ENCODE measurements around the gene BCAP31.
A peak's percentile ranks its signal among the peaks of the same experiment; 100 is the strongest.

Gene BCAP31

DNA sequence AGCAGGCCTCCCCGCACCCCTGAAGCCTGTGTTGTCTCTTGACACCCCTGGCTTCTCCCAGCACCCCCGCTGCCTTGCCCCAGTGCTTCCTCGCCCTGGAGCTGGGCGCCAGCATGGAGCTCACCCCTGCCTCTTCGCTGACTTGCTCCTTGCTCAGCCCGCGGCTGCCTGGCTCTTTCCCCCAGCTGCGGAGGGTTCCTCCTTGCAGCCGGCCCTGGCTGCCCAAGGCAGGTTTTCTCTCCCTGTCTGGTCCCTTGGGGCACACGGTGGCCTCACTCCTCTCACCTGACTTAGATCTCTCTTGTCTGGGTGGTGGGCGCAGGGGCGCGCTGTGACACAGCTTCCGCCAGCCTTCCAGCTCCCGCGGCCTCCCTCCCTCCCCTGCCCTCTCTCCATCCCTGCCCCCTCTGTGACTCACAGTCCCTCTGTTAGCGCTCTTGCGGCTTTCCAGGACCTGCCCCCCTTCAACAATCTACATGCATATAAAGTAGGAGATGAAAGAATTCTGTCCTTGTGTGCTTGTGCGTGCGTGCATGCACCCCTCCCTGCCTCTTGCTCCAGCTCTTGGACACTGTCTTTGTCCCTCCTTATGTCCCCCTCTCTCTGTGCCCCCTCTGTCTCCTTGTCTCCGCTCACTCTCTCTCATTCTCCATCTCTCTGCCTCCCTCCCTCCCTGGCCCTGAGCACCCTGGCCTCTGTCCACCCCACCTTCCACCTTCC is 42.1 kb upstream of the BCAP31 start:
- no peak for DNase-seq (ENCODE audit: low spot score)
- Histone ChIP-seq H3K4me3 (peak overlapping the region; percentile 60), H3K27ac (peak overlapping the region; percentile 30 to 65)
- TF ChIP-seq, protein P1, sequence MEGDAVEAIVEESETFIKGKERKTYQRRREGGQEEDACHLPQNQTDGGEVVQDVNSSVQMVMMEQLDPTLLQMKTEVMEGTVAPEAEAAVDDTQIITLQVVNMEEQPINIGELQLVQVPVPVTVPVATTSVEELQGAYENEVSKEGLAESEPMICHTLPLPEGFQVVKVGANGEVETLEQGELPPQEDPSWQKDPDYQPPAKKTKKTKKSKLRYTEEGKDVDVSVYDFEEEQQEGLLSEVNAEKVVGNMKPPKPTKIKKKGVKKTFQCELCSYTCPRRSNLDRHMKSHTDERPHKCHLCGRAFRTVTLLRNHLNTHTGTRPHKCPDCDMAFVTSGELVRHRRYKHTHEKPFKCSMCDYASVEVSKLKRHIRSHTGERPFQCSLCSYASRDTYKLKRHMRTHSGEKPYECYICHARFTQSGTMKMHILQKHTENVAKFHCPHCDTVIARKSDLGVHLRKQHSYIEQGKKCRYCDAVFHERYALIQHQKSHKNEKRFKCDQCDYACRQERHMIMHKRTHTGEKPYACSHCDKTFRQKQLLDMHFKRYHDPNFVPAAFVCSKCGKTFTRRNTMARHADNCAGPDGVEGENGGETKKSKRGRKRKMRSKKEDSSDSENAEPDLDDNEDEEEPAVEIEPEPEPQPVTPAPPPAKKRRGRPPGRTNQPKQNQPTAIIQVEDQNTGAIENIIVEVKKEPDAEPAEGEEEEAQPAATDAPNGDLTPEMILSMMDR (IDR thresholded peaks at IDR 0.05): no peak

DNA sequence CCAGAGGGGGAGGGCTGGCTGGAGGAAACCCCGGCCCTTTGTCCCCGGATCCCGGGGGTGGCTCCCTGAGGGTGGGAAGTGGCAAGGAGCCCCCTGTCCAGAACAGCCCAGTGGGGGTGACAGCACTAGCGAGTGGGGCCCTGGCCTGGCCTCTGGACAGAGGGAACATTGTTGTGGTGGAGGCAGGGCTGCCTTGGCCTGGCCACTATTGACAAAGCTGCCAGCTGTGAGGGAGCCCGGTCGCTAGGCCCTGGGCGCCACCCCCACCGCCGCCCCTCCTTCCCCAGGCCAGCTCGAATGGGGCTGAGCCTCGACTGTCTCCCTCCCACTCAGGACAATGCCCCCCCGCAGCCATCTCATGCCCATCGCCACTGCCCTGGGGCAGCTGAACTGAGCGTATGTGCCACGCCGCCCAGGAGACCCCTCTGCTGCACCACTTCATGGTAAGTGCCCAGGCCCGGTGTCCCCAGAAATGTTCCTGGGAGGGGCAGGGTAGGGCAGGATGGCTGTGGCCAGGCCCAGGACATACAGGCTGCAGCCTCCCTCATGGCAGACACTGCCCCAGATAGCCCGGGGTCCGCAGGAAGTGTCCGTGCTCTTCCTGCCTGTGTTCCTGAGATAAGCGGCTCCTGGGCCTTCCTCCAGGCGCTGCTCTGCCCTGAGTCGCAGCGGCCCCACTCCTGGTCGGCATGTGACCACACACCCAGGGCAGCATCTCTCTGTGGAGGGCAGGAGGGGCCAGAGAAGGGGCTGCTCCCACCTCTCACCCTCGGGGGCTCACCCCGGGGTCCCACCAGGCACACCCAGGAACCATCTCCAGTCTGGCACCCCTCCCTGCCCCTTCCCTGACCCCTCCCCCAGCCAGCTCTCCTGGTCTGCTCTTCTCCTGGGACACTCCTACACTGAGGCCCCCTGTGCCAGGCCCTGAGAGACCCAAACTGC is 41.2 kb upstream of the BCAP31 start:
- peak; percentile 72 for DNase-seq (ENCODE audit: low spot score)
- Histone ChIP-seq H3K4me3 (peak overlapping the region; percentile 60), H3K27ac (peak overlapping the region; percentile 30 to 65)
- TF ChIP-seq, protein P1 (IDR thresholded peaks at IDR 0.05): no peak

DNA sequence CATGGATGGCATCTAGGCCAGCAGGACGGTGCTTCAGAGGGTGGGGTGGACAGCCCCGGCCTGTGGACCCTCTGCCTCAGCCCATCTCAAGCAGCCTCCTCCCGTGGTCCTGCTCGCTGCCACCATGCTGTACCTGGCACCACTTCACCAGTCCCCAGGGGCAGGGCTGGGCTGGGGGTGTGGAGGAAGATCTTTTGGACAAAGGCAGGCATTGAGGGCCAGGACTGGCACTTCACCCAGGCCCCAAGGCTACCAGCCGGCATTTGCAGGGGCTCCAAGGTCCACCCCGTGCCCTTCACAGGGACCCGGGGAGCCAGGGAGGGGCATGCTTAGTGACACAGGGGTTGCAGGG is 40.6 kb upstream of the BCAP31 start:
- TF ChIP-seq, protein P1 (IDR thresholded peaks at IDR 0.05): no peak
- Histone ChIP-seq H3K4me3 (peak overlapping the region; percentile 60), H3K27ac (peak overlapping the region in 1 of 2 donors; percentile 65)
- no peak for DNase-seq (ENCODE audit: low spot score)

DNA sequence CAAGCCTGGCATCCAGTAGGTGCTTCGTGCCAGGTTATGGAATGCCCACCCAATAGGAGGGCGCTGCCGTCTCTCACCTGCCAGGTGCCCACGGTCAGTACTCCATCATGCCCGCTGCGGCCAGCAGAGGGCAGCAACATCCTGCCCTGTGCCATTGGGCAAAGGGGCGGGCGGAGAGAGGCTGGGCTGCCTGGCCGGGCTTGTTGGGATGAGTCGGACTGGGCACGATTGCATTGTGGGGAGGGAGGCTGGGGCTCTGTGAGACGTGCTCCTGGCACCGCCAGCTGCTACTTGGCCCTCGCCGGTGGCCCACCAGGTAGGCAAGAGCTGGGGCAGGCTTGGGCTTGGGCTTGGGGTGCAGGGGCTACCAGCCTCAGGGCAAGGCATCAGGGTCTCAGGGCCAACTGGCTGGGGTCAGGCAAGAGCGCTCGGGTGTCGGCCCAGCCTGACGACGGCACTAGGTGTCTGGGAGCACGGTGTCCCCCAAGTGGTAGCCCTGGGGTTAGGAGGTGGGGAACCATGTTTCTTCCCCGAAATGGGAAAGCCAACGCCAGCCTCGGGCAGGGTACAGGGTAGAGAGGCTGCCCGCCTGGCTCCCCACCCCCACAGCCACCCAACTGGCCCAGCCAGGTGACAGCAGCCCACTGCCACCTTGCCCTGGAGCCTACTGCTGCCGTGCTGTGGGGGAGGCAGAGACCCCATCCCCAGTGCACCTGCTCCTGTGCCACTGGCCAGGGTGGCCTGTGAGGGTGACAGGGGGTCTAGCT is 40.0 kb upstream of the BCAP31 start, which contains the start of gene PLXNB3:
PLXNB3 (plus strand) TSS at position 261 of the 767 bp plus-strand sequence. CDS start 1,287 bp downstream, outside the sequence.
- H3K27ac ChIP-seq: peak within 1 kb of the TSS in 1 of 2 donors; percentile 65
- DNase-seq (ENCODE audit: low spot score): peak; percentile 83
- peak within 1 kb of the TSS; percentile 60 for H3K4me3 ChIP-seq
- TF ChIP-seq, protein P1 (IDR thresholded peaks at IDR 0.05): peak; percentile 57

DNA sequence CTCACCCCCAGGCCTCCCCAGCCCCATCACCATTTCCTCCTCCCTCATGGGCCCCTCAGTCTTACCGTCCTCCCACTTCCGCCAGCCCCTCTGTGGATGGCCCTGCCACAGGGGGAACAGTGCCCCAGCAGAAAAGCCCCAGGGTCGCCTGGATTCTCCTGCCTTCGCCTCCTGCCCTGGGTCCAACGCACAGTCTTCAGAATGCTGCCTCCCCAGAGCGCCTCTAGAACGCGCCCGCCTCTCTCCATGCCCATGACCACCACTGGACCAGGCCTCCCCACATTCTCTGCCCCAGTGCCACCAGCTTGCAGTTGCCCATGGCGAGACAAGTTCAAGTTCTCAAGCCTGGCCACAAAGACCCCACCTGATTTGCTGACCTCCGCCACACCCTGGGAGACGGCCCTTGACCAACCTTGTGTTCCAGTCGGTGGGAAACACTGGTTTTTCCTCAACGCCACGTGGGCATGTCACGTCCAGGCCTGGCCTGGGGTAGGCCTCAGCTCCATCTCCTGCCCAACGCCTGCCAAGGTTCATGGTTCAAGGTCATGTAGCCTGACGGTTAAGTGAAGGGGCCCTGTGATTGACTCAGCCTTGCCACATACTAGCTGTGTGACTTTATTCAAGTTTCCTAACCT is 39.2 kb upstream of the BCAP31 start:
- TF ChIP-seq, protein P1 (IDR thresholded peaks at IDR 0.05): no peak
- Histone ChIP-seq H3K4me3 (no peak overlapping the region), H3K27ac (no peak overlapping the region)
- peak; percentile 41 for DNase-seq (ENCODE audit: low spot score)

DNA sequence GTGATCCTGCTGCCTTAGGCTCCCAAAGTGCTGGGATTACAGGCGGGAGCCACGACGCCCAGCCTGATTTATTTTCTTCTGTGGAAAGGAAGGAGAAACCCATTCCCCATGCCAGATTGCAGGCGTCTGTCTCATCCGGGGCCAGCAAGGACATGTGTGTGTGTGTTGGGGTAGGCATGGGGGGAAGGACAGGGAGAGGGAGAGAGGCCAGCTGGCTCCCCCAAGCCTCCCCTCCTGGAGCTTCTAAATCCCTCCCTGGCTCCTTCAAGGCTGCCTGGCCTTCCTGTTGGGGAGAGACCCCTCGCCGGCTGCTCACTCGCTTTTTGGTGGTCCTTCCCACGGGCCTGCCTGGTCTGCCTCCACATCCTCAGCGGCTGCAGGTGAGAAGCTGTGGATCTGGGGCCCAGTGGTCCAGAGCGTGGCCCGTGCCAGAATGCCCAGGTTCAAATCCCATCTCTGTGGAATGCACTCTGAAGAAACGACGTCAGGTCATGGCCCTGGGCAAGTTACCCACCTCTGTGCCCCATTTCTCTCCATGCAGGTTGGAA is 38.5 kb upstream of the BCAP31 start:
- peak; percentile 54 for DNase-seq (ENCODE audit: low spot score)
- H3K27ac ChIP-seq: no peak overlapping the region

More for the DNA sequence above, 38.5 kb upstream of the BCAP31 start:
- TF ChIP-seq, protein P1 (IDR thresholded peaks at IDR 0.05): no peak
- H3K4me3 ChIP-seq: no peak overlapping the region
